ENCODE measurements around the gene TMEM134.
A peak's percentile ranks its signal among the peaks of the same experiment; 100 is the strongest.
"Not testable (repeated sequence)": the region's sequence is repeated elsewhere in the genome, so short reads cannot be mapped to it uniquely, and the experiment has no call there.

Gene TMEM134

DNA sequence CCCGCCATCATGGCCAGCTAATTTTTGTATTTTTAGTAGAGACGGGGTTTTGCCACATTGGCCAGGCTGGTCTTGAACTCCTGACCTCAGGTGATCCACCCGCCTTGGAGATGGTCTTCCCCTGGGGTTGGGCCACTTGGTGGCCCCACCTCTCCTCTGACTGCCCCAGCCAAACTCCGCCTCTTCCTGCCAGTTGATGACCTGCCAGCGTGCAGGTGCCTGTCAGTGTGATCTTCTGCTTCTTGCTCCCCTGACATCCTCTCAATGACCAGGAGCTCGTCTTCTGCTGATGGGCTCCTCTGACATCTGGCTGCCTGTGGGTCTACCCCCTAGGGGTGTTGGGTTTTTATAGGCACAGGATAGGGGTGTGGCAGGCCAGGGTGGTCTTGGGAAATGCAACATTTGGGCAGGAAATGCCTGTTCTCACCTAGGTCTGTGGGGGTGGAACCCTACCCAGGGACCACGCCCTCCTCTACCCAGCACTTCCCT, 16.9 kb upstream of the TMEM134 start:
- not testable (repeated sequence) for DNase-seq (ENCODE audit: low read depth in 2 of 2)

DNA sequence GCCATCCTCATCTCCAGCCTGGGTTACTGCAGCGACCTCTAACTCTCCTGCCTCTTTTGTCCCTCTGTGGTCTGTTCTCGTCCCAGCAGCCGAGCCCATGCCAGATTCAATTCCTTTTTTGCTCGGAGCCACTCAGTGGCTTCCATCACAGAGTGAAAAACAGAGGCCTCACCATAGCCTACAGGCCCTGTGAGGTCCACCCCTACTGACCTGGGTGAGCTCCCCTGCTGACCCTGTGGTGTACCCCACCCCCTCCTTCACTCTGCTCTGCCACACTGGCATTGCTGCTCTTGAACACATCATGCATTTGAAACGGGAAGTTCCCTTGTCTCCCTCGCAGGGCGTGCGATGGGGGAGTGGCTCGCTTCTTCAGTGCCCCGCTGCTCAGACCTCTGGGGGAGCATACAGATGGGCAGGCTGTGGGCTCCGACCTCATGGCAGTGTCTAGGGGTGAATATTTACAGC, 15.8 kb upstream of the TMEM134 start:
- DNase-seq (ENCODE audit: low read depth in 2 of 2) = peak in 1 of 2 donors; percentile 56

DNA sequence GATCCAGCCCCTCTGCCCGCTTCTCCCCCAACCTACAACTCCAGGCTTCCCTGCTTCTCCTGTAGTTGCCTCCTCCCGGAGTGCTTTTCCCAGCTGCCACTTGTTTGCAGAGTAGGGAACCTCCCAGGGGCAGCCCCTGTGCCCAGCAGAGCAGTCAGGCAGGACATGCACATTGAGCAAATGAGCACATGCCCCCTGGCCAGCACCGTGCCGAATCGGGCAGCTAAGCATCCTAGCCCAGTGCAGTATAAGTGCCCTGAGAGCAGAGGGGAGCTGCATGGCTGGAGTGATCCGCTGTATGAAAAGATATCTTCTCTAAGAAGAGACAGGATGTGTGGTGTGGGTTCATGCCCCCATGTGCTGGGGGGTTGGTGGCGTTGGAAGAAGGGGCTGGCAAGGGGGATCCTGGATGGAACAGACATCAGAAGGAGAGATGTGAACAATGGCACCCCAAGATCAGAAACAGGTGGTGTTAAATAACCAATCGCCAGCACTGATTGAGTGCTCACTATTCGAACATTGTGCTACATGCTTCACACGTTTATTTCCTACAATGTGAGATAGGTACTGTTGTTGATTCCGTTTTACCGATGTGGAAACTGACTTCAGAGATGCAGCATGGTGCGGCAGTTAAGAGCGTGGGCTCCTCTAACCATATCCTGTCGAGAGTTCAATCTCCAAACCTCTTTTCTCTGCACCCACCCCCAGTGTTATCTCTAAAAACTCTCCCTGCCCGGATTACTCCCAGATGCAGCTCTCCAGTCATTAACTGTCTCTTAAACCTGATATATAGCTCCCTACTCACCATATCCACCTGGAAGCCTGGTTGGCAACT, 15.0 kb upstream of the TMEM134 start:
- no peak for DNase-seq (ENCODE audit: low read depth in 2 of 2)

- DNase-seq (ENCODE audit: low read depth in 2 of 2) = peak; percentile 91 to 92
Observed at GRCh38 chr11:67482827-67483798, 14.1 kb upstream of the TMEM134 start, which contains the start of gene AIP. Gene AIP (plus strand): TSS chr11:67483026. CDS start chr11:67483159, 133 bp downstream.

DNA sequence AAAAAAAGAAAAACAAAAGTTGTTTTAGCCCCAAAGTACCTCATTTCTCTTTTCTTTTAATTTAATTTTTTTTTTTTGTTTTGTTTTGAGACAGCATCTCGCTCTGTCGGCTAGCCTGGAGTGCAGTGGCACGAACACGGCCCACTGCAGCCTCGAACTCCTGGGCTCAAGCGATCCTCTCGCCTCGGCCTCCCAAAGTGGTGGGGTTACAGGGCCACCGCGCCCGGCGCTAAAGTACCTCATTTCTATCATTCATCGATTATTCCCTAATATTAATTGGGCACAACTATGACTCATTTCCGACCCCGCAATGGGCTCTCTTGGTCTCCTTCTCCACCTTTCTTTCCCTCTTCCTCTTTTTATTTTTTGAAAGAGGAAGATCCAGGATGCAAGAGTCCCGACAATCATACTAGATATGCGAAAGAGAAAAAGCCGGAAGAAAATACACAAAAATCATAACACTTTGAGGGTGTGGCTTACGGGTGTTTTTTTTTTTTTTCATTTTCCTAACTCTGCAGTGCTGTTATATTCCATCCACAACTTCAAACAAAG, 13.3 kb upstream of the TMEM134 start:
- DNase-seq (ENCODE audit: low read depth in 2 of 2) = no peak

GRCh38 chr11:67477344-67478050, 8.4 kb upstream of the TMEM134 start:
- DNase-seq (ENCODE audit: low read depth in 2 of 2) = not testable (repeated sequence)

GRCh38 chr11:67476692-67477091, 7.6 kb upstream of the TMEM134 start:
- DNase-seq (ENCODE audit: low read depth in 2 of 2) = not testable (repeated sequence)

- DNase-seq (ENCODE audit: low read depth in 2 of 2) = no peak
Observed at GRCh38 chr11:67472882-67473281, 3.8 kb upstream of the TMEM134 start.

DNA sequence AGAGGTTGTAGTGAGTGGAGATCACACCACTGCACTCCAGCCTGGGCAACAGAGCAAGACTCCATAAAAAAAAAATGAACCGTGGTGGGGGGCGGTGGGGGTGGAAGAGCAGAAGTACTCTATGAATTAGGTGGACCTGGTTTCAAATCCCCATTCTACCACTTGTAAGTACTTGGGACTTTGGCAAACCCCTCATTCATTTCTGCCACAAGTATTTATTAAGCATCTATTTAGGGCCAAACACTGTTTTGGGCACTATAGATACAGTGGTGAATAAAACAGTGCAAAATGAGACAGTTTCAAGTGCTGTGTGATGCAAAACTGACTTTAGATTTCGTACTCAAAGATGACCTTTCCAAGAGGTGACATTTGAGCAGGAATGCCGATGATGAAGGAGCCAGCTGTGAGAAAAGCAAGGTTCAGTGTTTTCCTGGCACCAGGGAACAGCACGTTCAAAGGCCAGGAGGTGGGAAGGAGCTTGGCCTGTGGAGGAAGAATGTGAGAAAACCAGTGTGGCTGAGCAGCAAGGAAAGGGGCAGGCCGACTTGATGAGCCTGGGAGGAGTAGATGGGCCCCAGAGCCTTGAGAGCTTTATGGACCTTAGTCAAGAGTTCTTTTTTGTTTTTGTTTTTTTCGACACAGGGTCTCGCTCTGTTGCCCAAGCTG, 1.4 kb upstream of the TMEM134 start:
- no peak for DNase-seq (ENCODE audit: low read depth in 2 of 2)

GRCh38 chr11:67469508-67469811, 409 bp upstream of the TMEM134 start:
- DNase-seq (ENCODE audit: low read depth in 2 of 2) = no peak

DNA sequence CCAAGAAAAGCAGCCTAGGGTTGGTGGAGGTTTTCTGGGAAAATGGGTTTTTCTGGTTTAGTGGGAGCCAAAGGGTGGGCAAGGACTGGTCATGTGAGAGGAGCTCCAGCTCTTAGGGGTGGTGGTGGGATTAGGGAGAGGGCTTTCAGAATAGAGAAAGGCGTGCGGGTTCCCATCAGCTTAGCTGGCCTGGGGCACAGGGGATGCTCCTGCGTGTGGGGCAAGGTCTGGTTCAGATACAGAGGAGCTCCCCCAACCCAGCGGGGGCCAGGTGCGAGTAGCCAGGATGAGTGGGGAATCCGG, 644 bp downstream of the TMEM134 start:
- DNase-seq (ENCODE audit: low read depth in 2 of 2) = no peak

DNA sequence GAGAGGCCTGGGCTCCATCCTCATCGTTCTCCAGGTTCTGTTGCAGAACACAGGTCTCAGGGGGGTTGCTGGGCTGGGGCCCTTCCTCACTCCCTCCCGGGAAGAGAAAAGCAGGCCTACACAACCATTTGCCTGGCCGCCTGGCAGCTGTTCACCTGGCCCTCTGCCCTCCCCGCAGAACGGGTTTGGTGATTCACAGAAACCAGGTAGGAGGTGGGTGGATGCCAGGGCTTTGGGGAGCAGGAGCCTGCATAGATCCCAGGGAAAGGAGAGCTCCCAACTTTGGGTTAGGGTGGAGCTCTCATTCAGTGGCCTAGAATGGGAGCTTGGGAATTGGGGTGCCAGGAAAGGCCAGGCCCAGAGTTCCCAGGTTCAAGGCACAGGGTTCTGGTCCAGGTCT, 995 bp downstream of the TMEM134 start:
- no peak for DNase-seq (ENCODE audit: low read depth in 2 of 2)

DNA sequence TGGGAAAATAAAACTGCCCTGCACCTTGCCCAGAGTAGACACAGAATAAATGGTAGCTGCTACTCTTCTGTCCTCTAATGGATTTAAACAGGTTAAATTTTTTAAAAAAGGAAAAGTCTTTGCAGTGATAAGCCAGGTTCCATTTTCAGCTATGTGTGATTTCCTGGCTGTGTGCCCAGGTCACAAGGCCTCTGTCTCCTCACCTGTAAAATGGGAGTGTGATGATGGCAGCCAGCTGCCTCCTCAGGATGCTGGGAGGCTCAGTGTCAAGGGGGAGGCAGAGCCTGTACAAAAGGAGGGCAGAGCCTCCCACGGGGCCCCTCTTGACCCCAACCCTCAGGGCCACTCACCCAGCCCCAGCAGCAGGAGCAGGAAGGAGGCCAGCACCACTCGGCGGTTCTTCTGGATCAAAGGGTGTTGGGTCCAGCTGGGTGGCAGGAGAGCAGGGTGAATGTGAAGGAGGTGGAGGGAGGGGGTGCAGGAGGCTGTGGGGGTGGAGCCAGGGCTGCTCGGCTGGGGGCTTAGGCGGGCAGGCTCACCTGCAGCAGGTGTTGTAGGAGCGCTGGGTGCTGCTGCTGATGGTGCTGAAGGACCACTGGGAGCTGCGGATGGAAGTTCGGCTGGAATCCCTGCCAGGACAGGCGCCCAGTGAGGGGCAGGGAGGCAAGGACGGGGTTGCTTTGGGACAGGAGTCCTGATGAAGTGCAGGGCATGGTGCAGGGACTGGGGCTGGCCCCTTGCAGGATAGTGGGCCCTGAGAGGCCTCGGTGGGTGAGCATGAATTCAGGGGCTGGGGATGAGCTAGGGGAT, 1.9 kb downstream of the TMEM134 start:
- no peak for DNase-seq (ENCODE audit: low read depth in 2 of 2)

GRCh38 chr11:67466367-67466766, 2.7 kb downstream of the TMEM134 start:
- no peak for DNase-seq (ENCODE audit: low read depth in 2 of 2)

DNA sequence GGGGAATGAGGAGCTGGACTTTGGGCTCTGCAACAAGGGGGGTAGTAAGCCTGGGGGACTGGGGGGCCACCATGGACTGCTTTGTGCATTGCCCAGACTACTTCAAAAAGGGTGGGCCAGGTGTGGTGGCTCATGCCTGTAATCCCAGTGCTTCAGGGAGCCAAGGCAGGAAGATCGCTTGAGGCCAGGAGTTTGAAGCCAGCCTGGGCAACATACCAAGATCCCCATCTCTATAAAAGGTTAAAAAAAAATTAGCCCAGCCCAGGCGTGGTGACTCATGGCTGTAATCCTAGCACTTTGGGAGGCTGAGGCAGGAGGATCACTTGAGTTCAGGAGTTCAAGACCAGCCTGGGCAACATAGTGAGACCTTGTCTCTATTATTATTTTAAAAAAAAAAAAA, 3.5 kb downstream of the TMEM134 start:
- not testable (repeated sequence) for DNase-seq (ENCODE audit: low read depth in 2 of 2)

- no peak for DNase-seq (ENCODE audit: low read depth in 2 of 2)
Observed at GRCh38 chr11:67465189-67465510, 3.9 kb downstream of the TMEM134 start.

- peak; percentile 89 for DNase-seq (ENCODE audit: low read depth in 2 of 2)
Observed at GRCh38 chr11:67464411-67465188, 4.5 kb downstream of the TMEM134 start.

DNA sequence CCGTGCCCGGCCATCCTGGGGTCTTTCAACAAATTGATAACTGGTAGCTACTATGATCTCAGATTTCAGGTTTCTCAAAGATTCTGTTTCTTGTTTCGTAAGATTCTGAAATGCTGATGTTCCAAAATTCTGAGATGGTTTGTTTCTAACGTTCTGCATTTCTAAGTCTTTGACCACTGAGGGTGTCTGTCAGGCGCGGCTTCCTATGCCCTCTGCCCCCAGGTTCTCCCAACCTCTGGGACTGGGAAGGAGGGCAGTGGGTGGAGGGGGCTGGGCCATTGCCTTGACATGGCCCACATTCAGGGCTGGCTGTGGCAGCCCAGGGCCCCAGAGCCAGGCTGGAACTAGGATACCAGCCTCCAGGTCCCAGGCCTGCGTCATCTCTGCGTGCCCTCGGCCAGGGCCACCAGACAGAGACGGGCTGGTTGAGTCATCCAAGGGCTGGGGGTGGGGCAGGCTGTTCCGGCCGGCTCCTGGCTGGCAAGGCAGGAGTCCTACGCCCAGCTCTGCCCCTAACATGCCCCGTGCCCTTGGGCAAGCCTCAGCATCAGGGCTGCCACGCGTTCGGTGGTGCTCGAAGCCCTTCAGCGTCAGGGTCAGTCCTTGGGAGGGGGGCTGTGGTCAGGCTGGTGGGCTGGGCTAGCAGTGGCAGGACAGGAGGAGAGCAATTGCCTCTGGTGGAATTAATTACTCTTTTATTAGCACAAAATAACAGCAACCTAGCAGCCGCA, 5.2 kb downstream of the TMEM134 start:
- no peak for DNase-seq (ENCODE audit: low read depth in 2 of 2)

DNA sequence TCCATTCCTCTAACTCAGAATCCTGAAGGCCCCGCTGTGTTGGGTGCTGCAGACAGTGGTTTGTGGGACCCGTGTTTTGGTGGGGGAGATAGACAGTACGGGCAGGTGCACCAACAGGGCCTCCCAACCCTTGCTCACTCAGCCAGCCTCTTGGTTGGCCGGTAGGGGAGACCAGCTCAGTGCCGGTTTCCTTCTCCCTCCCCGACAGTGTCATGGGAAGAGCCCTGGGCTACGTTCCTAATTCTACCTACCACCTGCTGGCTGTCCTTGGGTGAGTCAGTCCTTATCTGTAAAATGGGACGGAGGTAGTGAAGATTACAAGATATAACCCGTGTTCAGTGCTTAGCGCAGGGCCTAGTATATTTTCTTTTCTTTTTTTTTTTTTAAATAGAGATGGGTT, 5.9 kb downstream of the TMEM134 start:
- DNase-seq (ENCODE audit: low read depth in 2 of 2) = no peak

Data from stimulated activated CD4-positive, alpha-beta T cell treated with anti-CD3 and anti-CD28 coated beads, Interleukin-1b, Interleukin-23, amount 100 ng/mL, for 4 hours (primary cell).